ENCODE measurements around the gene PSKH1. TPM values are rescaled to one million over a fixed set of nuclear protein-coding genes. Genes with fewer than 3 reads are reported as not detected.
A peak's percentile ranks its signal among the peaks of the same experiment; 100 is the strongest.

PSKH1 gene
- total RNA-seq, 6 donors from 2014 or later: 21.9 to 36.5 (median 31.5) TPM

GRCh38 chr16:67853670-67854069 lies 39.4 kb upstream of the PSKH1 start:
- Histone ChIP-seq H3K36me3 (peaks cover 0 to 4% (median 0%) of the 10 kb centered on the region in 4 donors), H3K27me3 (no peaks in the 10 kb centered on the region), H3K4me3 (no peak overlapping the region), H3K9me3 (no peaks in the 10 kb centered on the region), H3K27ac (no peak overlapping the region), H3K4me1 (peaks cover 20 to 45% (median 21%) of the 10 kb centered on the region in 4 donors)
- DNase-seq (no peak), ATAC-seq (ENCODE audit: low FRiP score in 2 of 2) (no peak)
- TF ChIP-seq CTCF (IDR thresholded peaks at IDR 0.05) (no peak), POLR2A (IDR thresholded peaks at IDR 0.05) (no peak), POLR2AphosphoS5 (IDR thresholded peaks at IDR 0.05) (no peak), EP300 (IDR thresholded peaks at IDR 0.05) (no peak)
- 90 to 100% methylated on average over 2 to 3 of the region's 3 CpGs for WGBS, 2 donors

GRCh38 chr16:67855789-67856188 lies 37.3 kb upstream of the PSKH1 start:
- Histone ChIP-seq H3K36me3 (peaks cover 0 to 4% (median 0%) of the 10 kb centered on the region in 4 donors), H3K9me3 (no peaks in the 10 kb centered on the region), H3K4me1 (peaks cover 20 to 47% (median 26%) of the 10 kb centered on the region in 4 donors), H3K27me3 (no peaks in the 10 kb centered on the region), H3K27ac (no peak overlapping the region), H3K4me3 (no peak overlapping the region)
- TF ChIP-seq POLR2AphosphoS5 (IDR thresholded peaks at IDR 0.05) (no peak), POLR2A (IDR thresholded peaks at IDR 0.05) (no peak), CTCF (IDR thresholded peaks at IDR 0.05) (no peak), EP300 (IDR thresholded peaks at IDR 0.05) (no peak)
- 61 to 77% methylated on average over 8 to 10 of the region's 10 CpGs for WGBS, 2 donors
- ATAC-seq (ENCODE audit: low FRiP score in 2 of 2) (no peak), DNase-seq (no peak)

GRCh38 chr16:67856927-67857546 lies 36.0 kb upstream of the PSKH1 start:
- no peak for DNase-seq
- TF ChIP-seq POLR2A (IDR thresholded peaks at IDR 0.05) (no peak), POLR2AphosphoS5 (IDR thresholded peaks at IDR 0.05) (no peak), CTCF (IDR thresholded peaks at IDR 0.05) (no peak), EP300 (IDR thresholded peaks at IDR 0.05) (no peak)
- no peaks in the 10 kb centered on the region for H3K9me3 ChIP-seq
- H3K36me3 ChIP-seq: peaks cover 0 to 8% (median 0%) of the 10 kb centered on the region in 4 donors
- no peaks in the 10 kb centered on the region for H3K27me3 ChIP-seq
- no peak for ATAC-seq (ENCODE audit: low FRiP score in 2 of 2)
- 85 to 95% methylated on average over 3 to 5 of the region's 5 CpGs for WGBS, 2 donors
- H3K4me1 ChIP-seq: peaks cover 25 to 42% (median 30%) of the 10 kb centered on the region in 4 donors
- no peak overlapping the region for H3K4me3 ChIP-seq
- H3K27ac ChIP-seq: peak overlapping the region; percentile 66 to 90 (median 78)

GRCh38 chr16:67857547-67858233 lies 35.4 kb upstream of the PSKH1 start:
- DNase-seq: peak in 1 of 2 donors; percentile 82
- Histone ChIP-seq H3K4me3 (no peak overlapping the region), H3K36me3 (peaks cover 0 to 8% (median 0%) of the 10 kb centered on the region in 4 donors), H3K9me3 (no peaks in the 10 kb centered on the region), H3K27ac (peak overlapping the region; percentile 66 to 90 (median 78)), H3K27me3 (no peaks in the 10 kb centered on the region), H3K4me1 (peaks cover 27 to 37% (median 30%) of the 10 kb centered on the region in 4 donors)
- 33 to 36% methylated on average over 3 of the region's 3 CpGs for WGBS, 2 donors
- peak; percentile 95 for ATAC-seq (ENCODE audit: low FRiP score in 2 of 2)
- TF ChIP-seq POLR2A (IDR thresholded peaks at IDR 0.05) (no peak), POLR2AphosphoS5 (IDR thresholded peaks at IDR 0.05) (peak; percentile 52 to 80), EP300 (IDR thresholded peaks at IDR 0.05) (peak; percentile 36 to 59 (median 46)), CTCF (IDR thresholded peaks at IDR 0.05) (peak in 1 of 6 experiments; percentile 5)
